ENCODE measurements around the gene CHST9.
"Not testable (repeated sequence)": the region's sequence is repeated elsewhere in the genome, so short reads cannot be mapped to it uniquely, and the experiment has no call there.

GRCh38 chr18:27149240-27149639 lies 35.9 kb downstream of the CHST9 start:
- TF ChIP-seq CTCF (IDR thresholded peaks at IDR 0.05; ENCODE audit: low read length); EZH2 (IDR thresholded peaks at IDR 0.05; ENCODE audit: borderline replicate concordance, low read length): not testable (repeated sequence)

Measured in OCI-LY1 (cell line).